Ectodermal cell (in vitro differentiated cells): ENCODE data around the gene CXCL13.
"Not testable (repeated sequence)": the region's sequence is repeated elsewhere in the genome, so short reads cannot be mapped to it uniquely, and the experiment has no call there.

ENCODE experiments used
- H3K27ac ChIP-seq: 2 replicates; pipeline ENCODE4 v1.7.0; 2013; ENCODE audit warnings: mild to moderate bottlenecking, low read depth, low read length; ENCODE audit not compliant: insufficient read depth, poor library complexity, severe bottlenecking
- H3K27me3 ChIP-seq: 2 replicates; pipeline ENCODE4 v1.7.0; 2013; ENCODE audit warnings: mild to moderate bottlenecking, low read length; ENCODE audit not compliant: insufficient read depth, control insufficient read depth, poor library complexity, severe bottlenecking
- H3K36me3 ChIP-seq: one replicate; pipeline ENCODE4 v1.7.0; 2013; ENCODE audit warnings: low read length; ENCODE audit not compliant: control insufficient read depth, insufficient read depth
- H3K4me1 ChIP-seq: one replicate; pipeline ENCODE4 v1.7.0; 2013; ENCODE audit warnings: low read length; ENCODE audit not compliant: control insufficient read depth, insufficient read depth
- H3K4me3 ChIP-seq: 2 replicates; pipeline ENCODE4 v1.7.0; 2013; ENCODE audit warnings: low read depth, low read length, control low read depth; ENCODE audit not compliant: insufficient read depth
- H3K9me3 ChIP-seq: 2 replicates; pipeline ENCODE4 v1.7.0; 2013; ENCODE audit warnings: mild to moderate bottlenecking, low read length, moderate library complexity; ENCODE audit not compliant: control insufficient read depth
- WGBS, 2 experiments: methylation state at CpG; one replicate each; pipeline ENCODE4 v1.1.7; 2013; ENCODE audit warnings: missing lambda C conversion rate in 2 of 2; 5-methylcytosine and 5-hydroxymethylcytosine counted together

The CXCL13 gene

DNA sequence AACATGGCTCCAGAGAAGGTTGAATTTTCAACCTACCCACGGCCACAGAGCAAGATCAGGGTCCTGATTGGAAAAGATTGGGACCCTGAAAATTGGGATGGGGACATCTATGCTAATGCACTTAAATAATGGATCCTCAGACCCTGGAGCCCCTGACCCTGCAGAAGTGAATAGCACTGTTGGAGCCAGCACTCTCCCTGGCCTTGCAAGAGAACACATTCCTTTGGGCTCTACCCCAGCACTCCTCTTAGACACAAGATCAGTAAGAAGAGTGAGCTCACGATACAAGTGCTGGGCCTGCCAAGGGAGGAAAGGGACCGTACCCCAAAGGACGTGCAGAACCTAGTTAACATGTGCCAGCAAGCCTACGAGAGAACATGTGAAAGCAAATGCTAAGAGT lies 19.9 kb downstream of the CXCL13 start:
- Histone ChIP-seq H3K4me3 (no peak overlapping the region), H3K36me3 (no peaks in the 10 kb centered on the region), H3K27me3 (no peaks in the 10 kb centered on the region), H3K27ac (no peak overlapping the region), H3K9me3 (no peaks in the 10 kb centered on the region), H3K4me1 (no peaks in the 10 kb centered on the region)
- WGBS, 2 experiments, result 87 to 90% methylated on average over 5 of the region's 5 CpGs

- Histone ChIP-seq H3K4me3 (no peak overlapping the region), H3K27ac (no peak overlapping the region), H3K36me3 (no peaks in the 10 kb centered on the region), H3K4me1 (no peaks in the 10 kb centered on the region), H3K9me3 (no peaks in the 10 kb centered on the region), H3K27me3 (no peaks in the 10 kb centered on the region)
- WGBS, 2 experiments, result 94 to 95% methylated on average over 2 of the region's 2 CpGs
These were observed 24.3 kb downstream of the CXCL13 start for GRCh38 chr4:77629885-77630284.

GRCh38 chr4:77631276-77631675 lies 25.7 kb downstream of the CXCL13 start:
- Histone ChIP-seq H3K27ac (no peak overlapping the region), H3K4me3 (no peak overlapping the region), H3K9me3 (no peaks in the 10 kb centered on the region), H3K36me3 (no peaks in the 10 kb centered on the region), H3K27me3 (no peaks in the 10 kb centered on the region), H3K4me1 (no peaks in the 10 kb centered on the region)
- 82 to 97% methylated on average over 1 of the region's 1 CpG for WGBS, 2 experiments

DNA sequence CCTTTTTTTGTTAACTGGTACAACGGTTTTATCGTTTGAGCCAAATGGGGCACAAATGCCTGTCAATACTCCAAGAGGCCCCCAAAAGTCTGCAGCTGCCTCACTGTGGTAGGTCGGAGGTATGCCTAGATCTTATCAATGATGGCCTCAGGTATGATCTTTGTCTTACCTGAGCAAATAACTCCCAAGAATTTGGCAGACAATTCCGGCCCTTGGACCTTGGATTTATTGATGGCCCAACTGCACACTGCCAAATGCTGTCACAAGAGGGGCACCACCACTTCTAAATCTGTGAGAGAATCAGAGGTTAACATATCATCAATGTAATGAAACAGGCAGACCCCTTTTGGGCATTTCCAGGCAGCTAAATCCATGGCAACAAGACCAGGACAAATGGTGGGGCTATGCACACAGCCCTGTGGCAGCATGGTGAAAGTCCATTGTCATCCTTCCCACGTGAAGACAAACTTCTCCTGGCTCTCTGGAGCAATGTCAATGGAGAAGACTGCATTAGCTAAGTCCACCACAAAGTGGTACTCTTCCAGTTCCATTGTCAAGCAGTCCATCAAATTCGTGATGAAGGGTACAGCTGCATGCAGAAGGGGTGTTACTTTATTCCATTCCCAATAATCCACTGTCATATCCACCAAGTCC lies 28.6 kb downstream of the CXCL13 start:
- Histone ChIP-seq H3K4me1 (no peaks in the 10 kb centered on the region), H3K4me3 (no peak overlapping the region), H3K9me3 (no peaks in the 10 kb centered on the region), H3K36me3 (no peaks in the 10 kb centered on the region), H3K27ac (no peak overlapping the region), H3K27me3 (no peaks in the 10 kb centered on the region)
- 91 to 94% methylated on average over 6 of the region's 6 CpGs for WGBS, 2 experiments

GRCh38 chr4:77635246-77635645 lies 29.6 kb downstream of the CXCL13 start:
- 91 to 92% methylated on average over 7 of the region's 7 CpGs for WGBS, 2 experiments
- Histone ChIP-seq H3K9me3 (no peaks in the 10 kb centered on the region), H3K27me3 (no peaks in the 10 kb centered on the region), H3K4me1 (no peaks in the 10 kb centered on the region), H3K4me3 (no peak overlapping the region), H3K36me3 (no peaks in the 10 kb centered on the region), H3K27ac (no peak overlapping the region)

DNA sequence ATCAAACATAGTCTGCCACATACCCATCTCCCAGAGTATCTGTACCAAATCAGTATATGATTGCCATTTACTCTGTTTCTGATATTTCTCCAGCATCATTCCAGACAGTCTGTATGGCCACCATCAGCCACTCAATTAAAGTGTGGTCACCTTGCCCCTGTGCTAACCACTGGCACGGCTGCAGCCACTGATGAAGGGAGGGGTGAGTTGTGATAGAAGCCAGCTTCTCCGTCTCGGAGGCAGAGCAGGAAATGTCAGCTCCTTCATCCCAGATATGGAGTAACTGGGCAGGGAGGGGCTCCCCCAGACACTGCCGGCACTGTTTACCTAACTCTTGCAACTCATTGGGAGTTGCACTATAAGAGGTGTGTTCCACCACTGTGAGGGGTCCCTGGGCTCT lies 30.3 kb downstream of the CXCL13 start:
- H3K27ac ChIP-seq, result no peak overlapping the region
- 95 to 96% methylated on average over 4 of the region's 4 CpGs for WGBS, 2 experiments

DNA sequence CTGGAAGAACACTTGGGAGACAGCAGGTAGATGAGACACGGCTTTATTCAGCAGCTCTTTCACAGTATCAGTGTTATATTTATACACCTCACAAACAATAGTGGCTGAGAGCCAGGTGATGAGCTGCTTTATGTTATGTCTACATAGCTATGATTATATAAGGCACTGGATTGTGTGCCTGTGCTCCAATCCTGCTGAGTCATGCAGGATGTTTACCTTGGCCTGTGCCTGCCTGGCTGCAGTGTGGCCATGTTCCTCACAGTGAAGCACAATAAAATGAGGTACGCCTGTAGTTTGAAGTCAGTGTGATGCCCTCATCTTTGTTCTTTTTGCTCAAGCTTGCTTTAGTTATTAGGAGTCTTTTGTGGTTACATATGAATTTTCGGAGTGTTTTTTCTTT lies 31.3 kb downstream of the CXCL13 start:
- Histone ChIP-seq H3K27ac (no peak overlapping the region), H3K9me3 (no peaks in the 10 kb centered on the region), H3K4me1 (no peaks in the 10 kb centered on the region), H3K27me3 (no peaks in the 10 kb centered on the region), H3K4me3 (no peak overlapping the region), H3K36me3 (no peaks in the 10 kb centered on the region)
- WGBS, 2 experiments, result 88 to 94% methylated on average over 2 to 3 of the region's 3 CpGs

More for the DNA sequence above, 30.3 kb downstream of the CXCL13 start:
- Histone ChIP-seq H3K27me3 (no peaks in the 10 kb centered on the region), H3K4me3 (no peak overlapping the region), H3K9me3 (no peaks in the 10 kb centered on the region), H3K4me1 (no peaks in the 10 kb centered on the region), H3K36me3 (no peaks in the 10 kb centered on the region)

DNA sequence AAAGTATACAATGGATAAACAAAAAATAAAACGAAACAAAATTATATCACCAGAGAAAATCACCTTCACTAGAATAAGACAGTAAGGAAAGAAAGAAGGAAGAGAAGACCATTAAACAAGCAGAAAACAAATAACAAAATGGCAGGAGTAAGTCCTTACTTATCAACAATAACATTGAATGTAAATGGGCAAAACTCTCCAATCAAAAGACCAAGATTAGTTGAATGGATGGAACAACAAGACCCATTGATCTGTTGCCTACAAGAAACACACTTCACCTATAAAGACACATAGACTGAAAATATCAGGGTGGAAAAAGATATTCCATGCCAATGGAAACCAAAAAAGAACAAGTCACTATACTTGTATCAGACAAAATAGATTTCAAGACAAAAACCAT lies 38.4 kb downstream of the CXCL13 start:
- not testable (repeated sequence) for H3K27me3 ChIP-seq, H3K9me3 ChIP-seq, H3K27ac ChIP-seq, H3K36me3 ChIP-seq, H3K4me3 ChIP-seq, H3K4me1 ChIP-seq
- WGBS, 2 experiments, result no CpG with 5 or more reads among the region's 1 CpG

- Histone ChIP-seq H3K27me3 (no peaks in the 10 kb centered on the region), H3K4me1 (peaks cover 3% of the 10 kb centered on the region), H3K4me3 (no peak overlapping the region), H3K36me3 (no peaks in the 10 kb centered on the region), H3K27ac (no peak overlapping the region), H3K9me3 (no peaks in the 10 kb centered on the region)
- WGBS, 2 experiments, result 79% methylated on average over 1 of the region's 1 CpG; no CpG with 5 or more reads in 1 of the 2 experiments
These were observed 45.2 kb downstream of the CXCL13 start for GRCh38 chr4:77650787-77651186.

DNA sequence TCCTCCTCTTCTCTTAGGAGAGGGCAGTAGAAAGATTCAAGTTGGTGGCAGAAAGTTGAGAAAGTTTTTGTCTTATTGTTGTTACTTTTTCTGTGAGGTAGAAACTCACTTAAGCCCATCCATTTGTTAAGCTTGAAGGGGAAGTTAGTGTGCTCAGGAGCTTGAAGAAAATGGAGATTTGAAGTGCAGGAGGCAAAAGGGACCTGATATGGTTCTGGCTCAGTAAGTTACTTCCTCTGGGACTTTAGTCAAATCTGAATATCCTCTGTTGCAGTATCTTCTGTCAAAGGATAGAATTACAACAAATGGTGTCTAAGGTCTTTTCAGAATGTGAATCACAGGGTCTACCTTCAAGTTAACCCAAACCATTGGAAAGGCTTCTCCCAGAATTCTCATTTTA lies 46.2 kb downstream of the CXCL13 start:
- peaks cover 3% of the 10 kb centered on the region for H3K4me1 ChIP-seq
- no peaks in the 10 kb centered on the region for H3K27me3 ChIP-seq
- no peak overlapping the region for H3K27ac ChIP-seq
- no peak overlapping the region for H3K4me3 ChIP-seq
- no peaks in the 10 kb centered on the region for H3K36me3 ChIP-seq
- H3K9me3 ChIP-seq, result no peaks in the 10 kb centered on the region
